Ishikawa (cell line): Measurements from ENCODE around the gene CTAGE4.
"Not testable (repeated sequence)": the region's sequence is repeated elsewhere in the genome, so short reads cannot be mapped to it uniquely, and the experiment has no call there.

Experiments used
- CEBPB ChIP-seq: IDR thresholded peaks from 2 replicates; pipeline ENCODE4 v1.6.1; 2012
- CREB1 ChIP-seq: IDR thresholded peaks from 2 replicates; pipeline ENCODE4 v1.6.1; 2012; ENCODE audit warnings: low read depth
- EGR1 ChIP-seq: IDR thresholded peaks from 2 replicates; pipeline ENCODE4 v1.6.1; 2012
- EP300 ChIP-seq: IDR thresholded peaks from 2 replicates; pipeline ENCODE4 v1.6.1; 2012; ENCODE audit warnings: borderline replicate concordance
- FOXM1 ChIP-seq: IDR thresholded peaks from 2 replicates; pipeline ENCODE4 v1.6.1; 2012; ENCODE audit warnings: low read depth, borderline replicate concordance
- NFIC ChIP-seq: IDR thresholded peaks from 2 replicates; pipeline ENCODE4 v1.6.1; 2012
- RAD21 ChIP-seq: IDR thresholded peaks from 2 replicates; pipeline ENCODE4 v1.6.1; 2012; ENCODE audit warnings: low read depth
- REST ChIP-seq: IDR thresholded peaks from 2 replicates; pipeline ENCODE4 v1.6.1; 2012; ENCODE audit warnings: low read depth, mild to moderate bottlenecking
- TAF1 ChIP-seq: IDR thresholded peaks from 2 replicates; pipeline ENCODE4 v1.6.1; 2012; ENCODE audit warnings: low read depth, mild to moderate bottlenecking
- TCF12 ChIP-seq: IDR thresholded peaks from 2 replicates; pipeline ENCODE4 v1.6.1; 2012; ENCODE audit warnings: low read depth
- TEAD4 ChIP-seq: IDR thresholded peaks from 2 replicates; pipeline ENCODE4 v1.6.1; 2012
- YY1 ChIP-seq: IDR thresholded peaks from 2 replicates; pipeline ENCODE4 v1.6.1; 2012; ENCODE audit warnings: low read depth
- ZBTB7A ChIP-seq: IDR thresholded peaks from 2 replicates; pipeline ENCODE4 v1.6.1; 2012; ENCODE audit warnings: low read depth
- TF ChIP-seq, protein P1 (sequence below): IDR thresholded peaks from 2 replicates; pipeline ENCODE4 v1.6.1; 2012
- TF ChIP-seq, protein P2 (sequence below): IDR thresholded peaks from 2 replicates; pipeline ENCODE4 v1.6.1; 2012

CTAGE4 gene

DNA sequence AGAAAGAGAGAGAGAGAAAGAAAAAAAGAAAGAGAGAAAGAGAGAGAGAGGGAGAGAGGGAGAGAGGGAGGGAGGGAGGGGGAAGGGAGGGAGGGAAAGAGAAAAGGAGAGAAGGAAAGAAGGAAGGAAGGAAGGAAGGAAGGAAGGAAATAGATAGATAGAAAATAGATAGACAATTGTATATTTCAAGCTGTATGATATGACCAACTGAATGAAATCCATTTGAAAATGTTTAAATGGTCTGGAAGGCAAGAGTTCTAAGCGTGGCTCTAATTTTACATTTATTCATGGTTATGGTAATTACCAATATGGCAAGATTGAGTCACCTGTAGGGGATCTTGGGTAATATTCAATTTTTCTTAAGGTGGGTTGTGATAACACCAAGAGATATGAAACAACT, 24.4 kb upstream of the CTAGE4 start:
- TF ChIP-seq FOXM1 (no peak), EGR1 (no peak), TEAD4 (no peak), RAD21 (no peak), NFIC (no peak), CREB1 (no peak), YY1 (no peak), TCF12 (no peak)
- TF ChIP-seq, protein P1, sequence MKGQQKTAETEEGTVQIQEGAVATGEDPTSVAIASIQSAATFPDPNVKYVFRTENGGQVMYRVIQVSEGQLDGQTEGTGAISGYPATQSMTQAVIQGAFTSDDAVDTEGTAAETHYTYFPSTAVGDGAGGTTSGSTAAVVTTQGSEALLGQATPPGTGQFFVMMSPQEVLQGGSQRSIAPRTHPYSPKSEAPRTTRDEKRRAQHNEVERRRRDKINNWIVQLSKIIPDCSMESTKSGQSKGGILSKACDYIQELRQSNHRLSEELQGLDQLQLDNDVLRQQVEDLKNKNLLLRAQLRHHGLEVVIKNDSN: no peak
- TF ChIP-seq, protein P2, sequence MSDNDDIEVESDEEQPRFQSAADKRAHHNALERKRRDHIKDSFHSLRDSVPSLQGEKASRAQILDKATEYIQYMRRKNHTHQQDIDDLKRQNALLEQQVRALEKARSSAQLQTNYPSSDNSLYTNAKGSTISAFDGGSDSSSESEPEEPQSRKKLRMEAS: no peak

- TF ChIP-seq CREB1 (no peak), EGR1 (no peak), TEAD4 (no peak), RAD21 (no peak), ZBTB7A (no peak), TAF1 (no peak), EP300 (no peak), TCF12 (no peak), FOXM1 (no peak), CEBPB (no peak), REST (no peak), NFIC (no peak)
- TF ChIP-seq, protein P2: no peak
- TF ChIP-seq, protein P1: no peak
These were observed 18.5 kb upstream of the CTAGE4 start for GRCh38 chr7:144164784-144165183.

GRCh38 chr7:144174613-144175012, 8.7 kb upstream of the CTAGE4 start:
- TF ChIP-seq TEAD4: no peak
- TF ChIP-seq NFIC: no peak

GRCh38 chr7:144178380-144179164, 4.7 kb upstream of the CTAGE4 start:
- TF ChIP-seq RAD21: peak; percentile 46

DNA sequence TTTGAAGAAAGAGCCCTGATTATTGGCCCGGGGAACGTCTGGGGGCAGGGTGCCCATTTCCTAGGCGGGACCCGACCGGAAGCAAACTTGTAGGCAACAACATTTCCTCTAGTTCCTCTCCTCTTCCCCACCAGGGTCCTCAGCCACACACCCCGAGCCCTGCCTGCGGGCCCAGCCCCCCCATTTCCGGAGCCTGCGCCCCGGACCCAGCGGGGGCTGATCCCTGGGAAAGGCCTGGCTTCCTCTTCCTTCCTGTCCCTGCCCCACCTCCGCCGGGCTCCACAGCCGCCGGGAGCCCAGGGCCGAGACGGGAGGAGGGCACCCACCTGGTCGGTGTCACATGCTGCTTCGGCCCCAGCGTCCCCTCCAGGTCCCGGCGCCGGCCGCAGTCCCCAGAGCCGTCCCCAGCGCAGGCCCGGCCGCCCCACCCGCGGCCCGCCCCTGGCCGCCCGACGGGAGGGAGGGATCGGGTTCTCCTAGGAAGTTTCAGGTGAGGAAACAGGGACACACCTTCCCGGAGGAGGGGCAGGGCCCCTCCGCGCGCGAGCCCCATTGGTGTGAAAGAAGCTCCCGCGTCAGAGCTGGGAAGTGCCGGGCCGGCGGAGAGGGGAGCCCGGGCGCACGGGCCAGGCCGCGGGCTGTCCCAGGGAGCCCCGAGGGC, 12.1 kb downstream of the CTAGE4 start, which contains the start of gene ARHGEF35:
Gene ARHGEF35 (minus strand): TSS at position 622 of the 661 bp plus-strand sequence. CDS start 7,450 bp downstream, outside the sequence.
- not testable (repeated sequence) for TF ChIP-seq EGR1, TEAD4
- TF ChIP-seq, protein P2: not testable (repeated sequence)
